ENCODE data around the gene THOC7.

DNA sequence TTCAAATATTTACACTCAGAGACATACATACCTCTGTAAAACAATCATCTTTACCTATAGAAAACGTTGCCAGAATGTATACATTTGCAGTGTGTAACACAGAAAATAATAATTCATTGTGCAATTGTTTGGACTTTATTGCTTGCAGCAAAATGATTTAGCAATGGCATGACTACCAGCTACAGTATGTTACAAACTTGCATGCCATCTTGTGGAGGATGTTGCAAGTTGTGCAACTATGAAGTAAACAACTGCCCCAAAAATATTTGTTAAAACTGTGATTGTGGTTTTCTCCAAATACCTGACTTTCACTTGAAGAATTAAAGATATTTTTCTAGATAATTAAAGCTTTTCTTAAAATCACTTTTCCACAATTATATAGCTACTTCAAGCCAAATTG lies 71.6 kb downstream of the THOC7 start:
- TF ChIP-seq ZNF274 (IDR thresholded peaks at IDR 0.05; ENCODE audit: low read depth, low read length) (no peak), YY1 (IDR thresholded peaks at IDR 0.05; ENCODE audit: insufficient read depth, insufficient read length) (no peak), SUZ12 (IDR thresholded peaks at IDR 0.05; ENCODE audit: extremely low read depth, insufficient read depth, insufficient read length) (no peak)

Measured in NT2/D1 (cell line).